Endothelial cell of umbilical vein (primary cell): ENCODE measurements around the gene ZNF660. TPM values are rescaled to one million over a fixed set of nuclear protein-coding genes. Genes with fewer than 3 reads are reported as not detected.

Source experiments
- BruUV-seq: library from RNA; stranded (reverse); fragments of 400-500 nt; replicated peaks from 2 replicates; lab custom pipeline; 2021; lab: Mats Ljungman, UMichigan
- CTCF ChIA-PET: fragments of 300-600, 350-600 bp; sonication (Branson Sonifier 250); formaldehyde crosslinking; loops from one replicate; lab custom pipeline; 2021; ENCODE audit warnings: antibody characterized with exemption, inconsistent platforms; lab: Charles Lee
- POLR2A ChIA-PET: fragments of 300-600, 350-600 bp; sonication (Branson Sonifier 250); formaldehyde crosslinking; loops from one replicate; lab custom pipeline; 2021; ENCODE audit warnings: antibody characterized with exemption, inconsistent platforms; lab: Charles Lee
- DNase-seq: peaks from one replicate; pipeline ENCODE4 v3.0.0-alpha.2; 2011; ENCODE audit warnings: low read depth, low spot score
- FAIRE-seq: peaks from 2 replicates; lab custom pipeline; 2011; peaks lifted over from hg19 to GRCh38; lab: Jason Lieb, UNC
- H2AFZ ChIP-seq: 2 replicates; pipeline ENCODE4 v1.6.0; 2012; ENCODE audit warnings: low read depth, low read length, control low read depth, inconsistent platforms
- H3K27ac ChIP-seq: 2 replicates; pipeline ENCODE4 v1.5.1; 2011; ENCODE audit warnings: low read depth, mild to moderate bottlenecking, control low read depth, low read length, moderate library complexity; ENCODE audit not compliant: insufficient read depth
- H3K27me3 ChIP-seq, 2 experiments: 2 replicates each; pipeline versions ENCODE4 v1.6.0 to v1.6.1; 2011; ENCODE audit warnings: low read length in 2 of 2, mixed read lengths in 1 of 2; ENCODE audit not compliant: control insufficient read depth in 2 of 2, insufficient read depth in 2 of 2
- H3K36me3 ChIP-seq, 2 experiments: 2 replicates in 1 of 2; 3 replicates in 1 of 2; pipeline ENCODE4 v1.5.1; 2011; ENCODE audit warnings: low read length in 2 of 2, mild to moderate bottlenecking in 1 of 2, moderate library complexity in 1 of 2; ENCODE audit not compliant: control insufficient read depth in 2 of 2, insufficient read depth in 2 of 2; ENCODE audit errors: extremely low read depth in 1 of 2
- H3K4me1 ChIP-seq: 3 replicates; pipeline ENCODE4 v1.5.1; 2011; ENCODE audit warnings: mild to moderate bottlenecking, low read length; ENCODE audit not compliant: control insufficient read depth, insufficient read depth; ENCODE audit errors: extremely low read depth
- H3K4me2 ChIP-seq: 2 replicates; pipeline ENCODE4 v1.6.1; 2011; ENCODE audit warnings: low read length, control low read depth, mixed read lengths; ENCODE audit not compliant: insufficient read depth
- H3K4me3 ChIP-seq, 3 experiments: fragments of 200-600 bp in 1 of 3; sonication (generic), shearing (Covaris generic) in 1 of 3; replicated peaks in 1 of 3; 2 replicates each; pipeline ENCODE4 v1.5.1; 2011 to 2016; ENCODE audit warnings: control low read depth in 3 of 3, low read length in 3 of 3, mild to moderate bottlenecking in 2 of 3, inconsistent platforms in 1 of 3, low read depth in 1 of 3, moderate library complexity in 1 of 3; ENCODE audit not compliant: insufficient read depth in 1 of 3
- H3K79me2 ChIP-seq: 2 replicates; pipeline ENCODE4 v1.6.0; 2012; ENCODE audit warnings: low read length, inconsistent platforms; ENCODE audit not compliant: control insufficient read depth, insufficient read depth
- H3K9ac ChIP-seq: replicated peaks from 2 replicates; pipeline ENCODE3; 2011; ENCODE audit warnings: low read length, control low read depth; ENCODE audit not compliant: insufficient read depth; ENCODE audit errors: extremely low read depth
- H3K9me1 ChIP-seq: replicated peaks from 3 replicates; pipeline ENCODE4 v1.6.0; 2011; ENCODE audit warnings: mild to moderate bottlenecking, low read length; ENCODE audit not compliant: control insufficient read depth, insufficient read depth; ENCODE audit errors: extremely low read depth
- H3K9me3 ChIP-seq: replicated peaks from 2 replicates; pipeline ENCODE4 v1.5.1; 2012; ENCODE audit warnings: low read length, inconsistent platforms; ENCODE audit not compliant: control insufficient read depth, insufficient read depth
- H4K20me1 ChIP-seq: replicated peaks from 2 replicates; pipeline ENCODE3; 2011; ENCODE audit warnings: mild to moderate bottlenecking, low read length; ENCODE audit not compliant: control insufficient read depth, insufficient read depth; ENCODE audit errors: extremely low read depth
- EZH2 ChIP-seq: IDR thresholded peaks from 2 replicates; pipeline ENCODE4 v1.6.1; 2012; ENCODE audit warnings: borderline replicate concordance, low read depth, mild to moderate bottlenecking, moderate library complexity, low read length, inconsistent platforms; ENCODE audit not compliant: severe bottlenecking
- FOS ChIP-seq: IDR thresholded peaks from 2 replicates; pipeline ENCODE4 v1.6.1; 2011; ENCODE audit warnings: mild to moderate bottlenecking, low read length, moderate library complexity, borderline replicate concordance; ENCODE audit not compliant: insufficient read depth
- GATA2 ChIP-seq: IDR thresholded peaks from 2 replicates; pipeline ENCODE4 v1.7.0; 2011; ENCODE audit warnings: low read depth, mild to moderate bottlenecking, moderate library complexity, mixed read lengths, low read length; ENCODE audit not compliant: insufficient read length, insufficient read depth
- JUN ChIP-seq: IDR thresholded peaks from 2 replicates; pipeline ENCODE4 v1.6.1; 2011; ENCODE audit warnings: borderline replicate concordance, low read depth; ENCODE audit not compliant: insufficient read length, insufficient read depth
- MYC ChIP-seq: IDR thresholded peaks from one replicate; pipeline ENCODE4 v1.6.1; 2011; ENCODE audit warnings: mild to moderate bottlenecking, low read depth, low read length
- POLR2A ChIP-seq: IDR thresholded peaks from 2 replicates; pipeline ENCODE4 v1.6.1; 2012; ENCODE audit warnings: low read depth, mild to moderate bottlenecking, control low read depth, low read length
- POLR2AphosphoS5 ChIP-seq: IDR thresholded peaks from 2 replicates; pipeline ENCODE4 v1.6.1; 2012; ENCODE audit warnings: low read depth, mild to moderate bottlenecking, control low read depth, low read length, moderate library complexity; ENCODE audit not compliant: insufficient read depth
- dilution Hi-C: fragments of 300-500 bp; cut with MboI; formaldehyde crosslinking; loops from one replicate; pipeline ENCODE4 v1.15.0; 2019; ENCODE audit warnings: low sequenced_read_pairs; ENCODE audit not compliant: extremely low pct_ligation_motif_present
- intact Hi-C: fragments of 100-400 bp; cut with micrococcal nuclease; formaldehyde crosslinking; loops from one replicate; pipeline ENCODE4 v1.10.0; 2022
- polyA plus RNA-seq, 4 experiments: library from polyadenylated mRNA; depleted of rRNA in 3 of 4; stranded (reverse) in 3 of 4; unstranded in 1 of 4; fragments of >200 nt; gene quantifications; 2 replicates each; pipeline versions ENCODE4 v1.2.1 to v1.2.3, GENCODE V29; 2011 to 2012; ENCODE audit warnings: missing spikeins in 1 of 4
- total RNA-seq: library from RNA; stranded (reverse); gene quantifications from 2 replicates; pipeline ENCODE4 v1.2.3, GENCODE V29; 2021
- TF ChIP-seq, protein P1 (sequence below): IDR thresholded peaks from 2 replicates; pipeline ENCODE4 v1.6.1; 2011; ENCODE audit not compliant: insufficient read depth, insufficient read length
- TF ChIP-seq, protein P2 (sequence below), 2 donors: IDR thresholded peaks; 1 replicate in 1 of 2; 2 replicates in 1 of 2; pipeline ENCODE4 v1.5.1; 2011; ENCODE audit warnings: low read length in 2 of 2, mild to moderate bottlenecking in 2 of 2, moderate library complexity in 2 of 2, control low read depth in 1 of 2, inconsistent platforms in 1 of 2, low read depth in 1 of 2; ENCODE audit not compliant: insufficient read depth in 1 of 2; ENCODE audit errors: extremely low read depth in 1 of 2

ZNF660 gene
- total and polyA plus RNA-seq, 2 donors (not counting 3 experiments of a cell fraction or from before 2014, with no cell fraction given) = 0.44 to 1.5 TPM

DNA sequence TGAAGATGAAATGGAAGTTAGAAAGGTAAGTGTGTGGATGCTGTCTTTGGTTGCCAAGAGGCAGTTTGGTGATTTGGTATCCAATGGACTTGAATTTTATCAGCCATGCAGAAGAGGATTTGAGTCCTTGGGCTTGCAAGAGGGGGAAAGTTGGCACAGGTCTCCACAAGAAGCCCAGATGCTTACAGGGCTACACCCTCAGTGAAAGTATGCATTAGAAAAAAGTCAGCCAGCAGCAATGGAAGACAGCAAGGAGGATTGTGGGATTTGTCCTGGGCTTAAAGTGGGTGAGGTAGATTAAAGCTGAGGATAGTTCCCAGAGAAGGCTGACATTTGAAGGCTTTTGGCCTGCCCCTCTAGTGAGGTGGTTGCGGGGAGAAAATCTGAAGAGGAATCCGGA, 17.0 kb downstream of the ZNF660 start:
- Histone ChIP-seq H3K27ac (no peak overlapping the region), H2AFZ (no peak overlapping the region), H4K20me1 (no peaks in the 10 kb centered on the region), H3K9ac (no peak overlapping the region), H3K79me2 (no peaks in the 10 kb centered on the region), H3K4me1 (no peaks in the 10 kb centered on the region), H3K4me2 (no peak overlapping the region), H3K36me3 (no peaks in the 10 kb centered on the region), H3K4me3 (no peak overlapping the region), H3K9me1 (no peaks in the 10 kb centered on the region), H3K27me3 (no peaks in the 10 kb centered on the region), H3K9me3 (no peaks in the 10 kb centered on the region)
- dilution Hi-C loops (no loop called here), intact Hi-C loops (no loop called here)
- ChIA-PET POLR2A (no interaction called here), CTCF (no interaction called here)
- no peak for TF ChIP-seq JUN
- no peak for TF ChIP-seq POLR2AphosphoS5
- no peak for TF ChIP-seq GATA2
- TF ChIP-seq, protein P1, sequence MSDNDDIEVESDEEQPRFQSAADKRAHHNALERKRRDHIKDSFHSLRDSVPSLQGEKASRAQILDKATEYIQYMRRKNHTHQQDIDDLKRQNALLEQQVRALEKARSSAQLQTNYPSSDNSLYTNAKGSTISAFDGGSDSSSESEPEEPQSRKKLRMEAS = no peak
- no peak for TF ChIP-seq MYC
- no peak for TF ChIP-seq POLR2A
- TF ChIP-seq, protein P2, sequence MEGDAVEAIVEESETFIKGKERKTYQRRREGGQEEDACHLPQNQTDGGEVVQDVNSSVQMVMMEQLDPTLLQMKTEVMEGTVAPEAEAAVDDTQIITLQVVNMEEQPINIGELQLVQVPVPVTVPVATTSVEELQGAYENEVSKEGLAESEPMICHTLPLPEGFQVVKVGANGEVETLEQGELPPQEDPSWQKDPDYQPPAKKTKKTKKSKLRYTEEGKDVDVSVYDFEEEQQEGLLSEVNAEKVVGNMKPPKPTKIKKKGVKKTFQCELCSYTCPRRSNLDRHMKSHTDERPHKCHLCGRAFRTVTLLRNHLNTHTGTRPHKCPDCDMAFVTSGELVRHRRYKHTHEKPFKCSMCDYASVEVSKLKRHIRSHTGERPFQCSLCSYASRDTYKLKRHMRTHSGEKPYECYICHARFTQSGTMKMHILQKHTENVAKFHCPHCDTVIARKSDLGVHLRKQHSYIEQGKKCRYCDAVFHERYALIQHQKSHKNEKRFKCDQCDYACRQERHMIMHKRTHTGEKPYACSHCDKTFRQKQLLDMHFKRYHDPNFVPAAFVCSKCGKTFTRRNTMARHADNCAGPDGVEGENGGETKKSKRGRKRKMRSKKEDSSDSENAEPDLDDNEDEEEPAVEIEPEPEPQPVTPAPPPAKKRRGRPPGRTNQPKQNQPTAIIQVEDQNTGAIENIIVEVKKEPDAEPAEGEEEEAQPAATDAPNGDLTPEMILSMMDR (IDR thresholded peaks at IDR 0.05; ENCODE audit: extremely low read depth in 1 of 2, insufficient read depth in 1 of 2, low read depth in 1 of 2, low read length in 2 of 2) = no peak
- no peak for TF ChIP-seq EZH2
- no peak for TF ChIP-seq FOS
- no peak for DNase-seq
- no TSS peak for BruUV-seq
- no peak for FAIRE-seq
